ENCODE measurements around the gene CHST15. TPM values are rescaled to one million over a fixed set of nuclear protein-coding genes. Genes with fewer than 3 reads are reported as not detected.

Gene CHST15
- total and polyA plus RNA-seq, 8 donors, result 4.8 to 17.3 (median 12.4) TPM

DNA sequence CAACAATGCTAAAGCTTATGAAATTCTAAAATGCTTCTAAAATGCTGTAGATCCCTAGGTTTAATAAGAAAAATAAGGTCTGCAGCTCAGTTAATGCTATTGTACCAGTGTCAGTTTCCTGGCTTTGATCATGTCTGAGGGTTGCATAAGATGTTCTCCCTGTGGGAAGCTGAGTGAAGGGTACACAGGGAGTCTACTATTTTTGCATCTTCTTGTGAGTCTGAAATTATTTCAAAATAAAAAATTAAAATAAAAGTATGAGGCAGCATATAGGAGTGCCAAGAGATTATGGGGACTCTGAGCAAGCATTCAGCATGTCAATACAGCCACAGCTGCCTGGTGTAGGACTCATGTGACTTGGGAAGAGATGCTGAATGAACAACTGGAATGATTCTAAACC lies 14.7 kb downstream of the CHST15 start:
- no peak for ATAC-seq
- H3K27ac ChIP-seq, result no peak overlapping the region

DNA sequence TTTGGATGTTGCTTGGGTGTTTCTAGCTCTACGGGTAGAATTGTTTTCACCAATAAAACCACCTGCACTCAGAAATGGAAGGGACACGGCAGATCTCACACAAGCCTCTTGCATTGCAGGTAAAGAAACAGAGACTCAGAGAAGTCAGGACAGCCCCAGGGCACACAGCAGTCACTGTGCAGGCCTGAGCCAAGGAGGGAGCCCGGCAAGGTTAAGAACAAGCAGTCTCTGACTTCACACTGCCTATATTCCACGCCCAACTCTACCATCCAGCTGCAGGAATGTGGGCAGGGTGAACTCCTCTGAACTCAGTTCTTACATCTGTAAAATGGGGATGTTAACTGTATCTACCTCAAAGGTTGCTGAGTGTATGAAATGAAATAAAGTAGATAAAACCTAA lies 15.4 kb downstream of the CHST15 start:
- FAIRE-seq (no peak), DNase-seq (no peak), ATAC-seq (no peak)
- intact Hi-C loops (cut with DNase I), result no loop called here
- TF ChIP-seq, protein P1, sequence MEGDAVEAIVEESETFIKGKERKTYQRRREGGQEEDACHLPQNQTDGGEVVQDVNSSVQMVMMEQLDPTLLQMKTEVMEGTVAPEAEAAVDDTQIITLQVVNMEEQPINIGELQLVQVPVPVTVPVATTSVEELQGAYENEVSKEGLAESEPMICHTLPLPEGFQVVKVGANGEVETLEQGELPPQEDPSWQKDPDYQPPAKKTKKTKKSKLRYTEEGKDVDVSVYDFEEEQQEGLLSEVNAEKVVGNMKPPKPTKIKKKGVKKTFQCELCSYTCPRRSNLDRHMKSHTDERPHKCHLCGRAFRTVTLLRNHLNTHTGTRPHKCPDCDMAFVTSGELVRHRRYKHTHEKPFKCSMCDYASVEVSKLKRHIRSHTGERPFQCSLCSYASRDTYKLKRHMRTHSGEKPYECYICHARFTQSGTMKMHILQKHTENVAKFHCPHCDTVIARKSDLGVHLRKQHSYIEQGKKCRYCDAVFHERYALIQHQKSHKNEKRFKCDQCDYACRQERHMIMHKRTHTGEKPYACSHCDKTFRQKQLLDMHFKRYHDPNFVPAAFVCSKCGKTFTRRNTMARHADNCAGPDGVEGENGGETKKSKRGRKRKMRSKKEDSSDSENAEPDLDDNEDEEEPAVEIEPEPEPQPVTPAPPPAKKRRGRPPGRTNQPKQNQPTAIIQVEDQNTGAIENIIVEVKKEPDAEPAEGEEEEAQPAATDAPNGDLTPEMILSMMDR (IDR thresholded peaks at IDR 0.05), result no peak
- Histone ChIP-seq H3K9me3 (no peaks in the 10 kb centered on the region), H3K4me1 (no peaks in the 10 kb centered on the region), H3K4me3 (no peak overlapping the region), H3K27ac (no peak overlapping the region), H3K36me3 (no peaks in the 10 kb centered on the region), H3K27me3 (no peaks in the 10 kb centered on the region)
- 71% methylated on average over 4 of the region's 4 CpGs for WGBS, 2 donors

More for the DNA sequence above, 14.7 kb downstream of the CHST15 start:
- FAIRE-seq, result no peak
- H3K9me3 ChIP-seq, result no peaks in the 10 kb centered on the region
- intact Hi-C loops (cut with DNase I), result no loop called here
- no peak overlapping the region for H3K4me3 ChIP-seq
- H3K36me3 ChIP-seq, result no peaks in the 10 kb centered on the region
- no peaks in the 10 kb centered on the region for H3K4me1 ChIP-seq
- no peak for DNase-seq
- H3K27me3 ChIP-seq, result no peaks in the 10 kb centered on the region
- TF ChIP-seq, protein P1 (IDR thresholded peaks at IDR 0.05), result no peak

DNA sequence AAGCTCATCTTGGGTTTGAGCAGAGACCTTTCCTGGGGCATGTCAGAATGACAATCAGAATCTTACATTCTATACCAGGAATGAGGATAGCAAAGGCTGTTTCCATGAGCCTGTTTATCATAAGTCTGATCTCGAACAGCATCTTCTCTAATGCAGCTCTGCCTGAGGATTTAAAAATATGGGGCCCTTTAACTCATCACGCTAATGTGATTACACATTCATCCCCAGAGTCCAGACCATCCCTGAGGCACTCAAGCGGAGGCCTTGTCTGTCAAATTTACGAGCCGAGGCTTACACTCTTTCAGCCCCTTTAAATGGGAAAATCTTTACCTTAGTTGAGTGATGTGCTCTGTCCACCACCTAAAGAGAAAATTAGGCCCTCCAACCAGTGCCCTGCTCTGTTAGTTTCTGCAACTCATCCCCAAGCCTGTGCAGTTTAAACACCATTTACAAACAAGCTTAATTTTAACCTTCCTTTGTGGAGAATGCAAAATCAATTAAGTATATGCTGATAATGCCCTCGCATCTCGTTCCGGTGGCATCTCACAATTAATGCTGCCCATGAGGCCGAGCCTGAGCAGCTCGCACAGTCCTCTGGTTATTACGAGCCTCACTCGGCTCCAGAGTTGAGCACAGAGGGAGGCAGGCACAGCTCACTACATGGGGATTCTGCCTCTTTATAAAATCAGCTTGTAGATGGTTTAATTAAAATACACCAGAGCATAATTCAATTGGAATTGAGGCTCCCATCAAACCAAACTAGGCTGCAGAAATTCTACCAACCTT lies 16.0 kb downstream of the CHST15 start:
- Histone ChIP-seq H3K27me3 (no peaks in the 10 kb centered on the region), H3K36me3 (no peaks in the 10 kb centered on the region), H3K9me3 (no peaks in the 10 kb centered on the region), H3K4me3 (no peak overlapping the region), H3K27ac (no peak overlapping the region), H3K4me1 (no peaks in the 10 kb centered on the region)
- 65 to 66% methylated on average over 12 of the region's 12 CpGs for WGBS, 2 donors
- DNase-seq, result no peak
- TF ChIP-seq, protein P1 (IDR thresholded peaks at IDR 0.05), result no peak
- intact Hi-C loops (cut with DNase I), result no loop called here
- no peak for ATAC-seq
- FAIRE-seq, result no peak

DNA sequence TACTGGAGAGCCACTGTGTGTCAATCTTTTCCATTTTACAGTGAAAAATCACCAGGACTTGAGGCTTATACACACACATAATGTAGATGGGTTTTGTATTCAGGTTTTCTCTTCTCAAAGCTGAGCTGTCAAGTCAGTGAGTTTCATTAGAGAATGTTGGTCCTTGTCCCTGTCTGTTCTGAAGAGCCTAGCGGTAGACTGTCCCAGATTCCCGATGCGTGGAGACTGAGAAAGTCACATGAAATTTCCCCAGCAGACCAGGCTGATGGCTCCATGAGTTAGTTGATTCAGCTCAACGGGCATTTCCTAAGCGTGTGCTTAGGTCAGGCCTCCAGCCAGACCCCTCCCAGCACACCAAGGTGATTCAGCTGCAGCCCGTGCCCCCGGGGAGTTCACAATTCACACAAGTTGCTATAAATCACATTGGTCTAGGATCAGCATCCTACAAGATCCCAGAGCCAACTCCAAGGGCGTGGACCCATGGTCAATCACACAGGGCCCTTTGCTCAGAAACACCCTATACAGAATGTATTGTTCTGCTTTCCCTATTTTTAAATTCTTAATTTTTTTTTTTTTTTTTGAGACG lies 17.2 kb downstream of the CHST15 start:
- no peaks in the 10 kb centered on the region for H3K36me3 ChIP-seq

More for the DNA sequence above, 17.2 kb downstream of the CHST15 start:
- Histone ChIP-seq H3K27ac (no peak overlapping the region), H3K27me3 (no peaks in the 10 kb centered on the region), H3K4me1 (no peaks in the 10 kb centered on the region), H3K9me3 (no peaks in the 10 kb centered on the region), H3K4me3 (no peak overlapping the region)
- TF ChIP-seq, protein P1 (IDR thresholded peaks at IDR 0.05), result no peak
- intact Hi-C loops (cut with DNase I), result no loop called here
- DNase-seq (no peak), FAIRE-seq (no peak), ATAC-seq (no peak)
- 69 to 73% methylated on average over 8 to 9 of the region's 9 CpGs for WGBS, 2 donors
